Measurements from ENCODE around the gene DAZAP2. TPM values are rescaled to one million over a fixed set of nuclear protein-coding genes. Genes with fewer than 3 reads are reported as not detected.
A peak's percentile ranks its signal among the peaks of the same experiment; 100 is the strongest.
"Not testable (repeated sequence)": the region's sequence is repeated elsewhere in the genome, so short reads cannot be mapped to it uniquely, and the experiment has no call there.

The DAZAP2 gene
- total RNA-seq, 1 donor from 2014 or later, result 209 TPM

DNA sequence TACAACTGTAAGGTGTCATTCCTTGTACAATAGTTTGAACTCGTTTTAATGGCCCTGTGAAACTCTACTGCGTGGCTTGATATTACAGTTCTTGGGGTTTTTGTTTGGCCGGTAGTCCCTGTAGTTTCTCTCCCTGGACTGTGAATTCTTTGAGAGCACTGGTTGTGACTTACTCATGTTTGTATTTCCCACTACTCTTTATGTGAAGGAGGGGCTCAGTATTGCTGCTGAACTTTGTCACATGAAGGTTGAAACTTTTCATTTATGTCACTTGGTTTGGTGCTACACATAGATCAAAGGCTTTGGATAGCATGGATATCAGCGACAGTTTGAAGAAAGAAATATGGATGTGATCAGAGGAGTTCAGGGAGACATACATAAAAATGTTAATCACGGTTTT is 19.3 kb upstream of the DAZAP2 start:
- CTCF ChIA-PET, result interaction anchor here (1.2 to 1.7 kb wide), 2 partner anchors 125 to 313 kb away, joined by 3 to 4 read pairs; no protein-coding TSS in a partner anchor
- Mint-ChIP-seq H3K36me3 (ENCODE audit: low read depth) (peaks cover 4% of the 10 kb centered on the region), H3K4me3 (peak overlapping the region; percentile 55)

DNA sequence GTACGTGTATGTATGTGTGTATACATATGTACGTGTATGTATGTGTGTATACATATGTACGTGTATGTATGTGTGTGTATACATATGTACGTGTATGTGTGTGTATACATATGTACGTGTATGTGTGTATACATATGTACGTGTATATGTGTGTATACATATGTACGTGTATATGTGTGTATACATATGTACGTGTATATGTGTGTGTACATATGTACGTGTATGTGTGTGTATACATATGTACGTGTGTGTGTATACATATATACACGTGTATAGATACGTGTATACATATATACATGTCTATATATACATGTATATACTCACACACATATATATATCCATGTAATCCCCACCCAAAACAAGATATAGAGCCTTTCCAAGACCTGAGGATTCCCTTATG is 18.8 kb upstream of the DAZAP2 start:
- POLR2A ChIA-PET, result interaction anchor here (0.6 kb wide), 1 partner anchor 19 kb away, joined by 3 read pairs; the partner anchor contains the start of gene DAZAP2
- peaks cover 17% of the 10 kb centered on the region for H3K4me1 Mint-ChIP-seq
- not testable (repeated sequence) for DNase-seq; H3K27me3 Mint-ChIP-seq; H3K27ac Mint-ChIP-seq; H3K36me3 Mint-ChIP-seq (ENCODE audit: low read depth); H3K4me3 Mint-ChIP-seq; ATAC-seq (ENCODE audit: low read depth); H3K9me3 Mint-ChIP-seq
- intact Hi-C loops (cut with micrococcal nuclease), result loop anchor here (2.0 to 5.0 kb wide), 2 partner anchors 193 to 455 kb away; partner anchors contain the start of genes ATF1 and SLC11A2
- CTCF ChIA-PET, result interaction anchor here (1.0 kb wide), 1 partner anchor 33 kb away, joined by 5 read pairs; no protein-coding TSS in a partner anchor

More for the DNA sequence above, 19.3 kb upstream of the DAZAP2 start:
- TF ChIP-seq CTCF (IDR thresholded peaks at IDR 0.05), result no peak
- POLR2A ChIA-PET, result interaction anchor here (0.6 to 5.1 kb wide), 5 partner anchors 20 to 1815 kb away, joined by 4 to 198 read pairs (median 12); partner anchors contain the start of genes CSRNP2, DAZAP2, GALNT6 and SMAGP
- ATAC-seq (ENCODE audit: low read depth) (no peak), DNase-seq (no peak)
- H3K27ac Mint-ChIP-seq, result peak overlapping the region; percentile 59
- H3K27me3 Mint-ChIP-seq, result no peaks in the 10 kb centered on the region
- peaks cover 17% of the 10 kb centered on the region for H3K4me1 Mint-ChIP-seq
- intact Hi-C loops (cut with micrococcal nuclease), result loop anchor here (2.0 to 5.0 kb wide), 2 partner anchors 192 to 455 kb away; partner anchors contain the start of genes ATF1 and SLC11A2
- H3K9me3 Mint-ChIP-seq, result no peaks in the 10 kb centered on the region

GRCh38 chr12:51222461-51222860 is 16.2 kb upstream of the DAZAP2 start:
- Mint-ChIP-seq H3K9me3 (no peaks in the 10 kb centered on the region), H3K27ac (no peak overlapping the region), H3K27me3 (no peaks in the 10 kb centered on the region), H3K36me3 (ENCODE audit: low read depth) (peaks cover 4% of the 10 kb centered on the region), H3K4me1 (peaks cover 12% of the 10 kb centered on the region), H3K4me3 (no peak overlapping the region)
- no peak for TF ChIP-seq CTCF (IDR thresholded peaks at IDR 0.05)
- intact Hi-C loops (cut with micrococcal nuclease), result no loop called here
- no peak for ATAC-seq (ENCODE audit: low read depth)
- DNase-seq, result no peak
- CTCF ChIA-PET, result no interaction called here
- POLR2A ChIA-PET, result interaction anchor here (1.2 kb wide), 1 partner anchor 16 kb away, joined by 3 read pairs; the partner anchor contains the start of gene DAZAP2

- no peak for TF ChIP-seq CTCF (IDR thresholded peaks at IDR 0.05)
- H3K9me3 Mint-ChIP-seq, result no peaks in the 10 kb centered on the region
- intact Hi-C loops (cut with micrococcal nuclease), result no loop called here
- no peaks in the 10 kb centered on the region for H3K4me1 Mint-ChIP-seq
- POLR2A ChIA-PET, result interaction anchor here (2.4 kb wide), 1 partner anchor 14 kb away, joined by 8 read pairs; the partner anchor contains the start of gene DAZAP2
- ATAC-seq (ENCODE audit: low read depth), result no peak
- no peaks in the 10 kb centered on the region for H3K36me3 Mint-ChIP-seq (ENCODE audit: low read depth)
- CTCF ChIA-PET, result no interaction called here
- no peak overlapping the region for H3K4me3 Mint-ChIP-seq
- no peak for DNase-seq
- no peak overlapping the region for H3K27ac Mint-ChIP-seq
- no peaks in the 10 kb centered on the region for H3K27me3 Mint-ChIP-seq
These were observed 14.0 kb upstream of the DAZAP2 start for GRCh38 chr12:51224625-51225024.

DNA sequence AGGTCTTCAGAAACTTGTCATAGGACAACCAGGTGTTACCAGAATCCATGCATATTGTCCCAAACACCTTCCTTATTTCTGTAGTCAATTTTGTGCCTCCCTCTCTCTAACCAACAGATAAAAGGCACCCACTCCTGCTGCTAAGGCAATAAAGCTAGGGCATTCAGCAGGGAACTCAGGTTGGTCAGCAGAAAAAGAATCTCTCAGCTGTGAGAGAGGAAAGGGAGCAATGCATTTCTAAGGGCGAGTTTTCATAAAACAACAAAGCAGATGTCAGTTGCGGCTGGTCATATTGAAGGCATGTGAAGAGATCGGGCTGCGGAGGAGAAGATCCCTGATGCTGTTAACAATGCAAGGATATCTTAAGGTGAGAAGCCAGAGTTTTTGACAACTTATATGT is 13.4 kb upstream of the DAZAP2 start:
- no peaks in the 10 kb centered on the region for H3K4me1 Mint-ChIP-seq
- POLR2A ChIA-PET, result interaction anchor here (2.4 kb wide), 1 partner anchor 13 kb away, joined by 8 read pairs; the partner anchor contains the start of gene DAZAP2
- no peak for TF ChIP-seq CTCF (IDR thresholded peaks at IDR 0.05)
- no peaks in the 10 kb centered on the region for H3K27me3 Mint-ChIP-seq
- no peaks in the 10 kb centered on the region for H3K9me3 Mint-ChIP-seq
- no peak for DNase-seq
- CTCF ChIA-PET, result no interaction called here
- H3K4me3 Mint-ChIP-seq, result no peak overlapping the region
- no peaks in the 10 kb centered on the region for H3K36me3 Mint-ChIP-seq (ENCODE audit: low read depth)
- ATAC-seq (ENCODE audit: low read depth), result no peak
- no peak overlapping the region for H3K27ac Mint-ChIP-seq
- intact Hi-C loops (cut with micrococcal nuclease), result no loop called here
